CD14-positive monocyte (primary cell): ENCODE results near the gene DDI2. TPM values are rescaled to one million over a fixed set of nuclear protein-coding genes. Genes with fewer than 3 reads are reported as not detected.
A peak's percentile ranks its signal among the peaks of the same experiment; 100 is the strongest.

ENCODE experiments used
- DNase-seq, 3 donors: peaks; one replicate each; pipeline ENCODE4 v3.0.0-alpha.2; 2011 to 2022
- H2AFZ ChIP-seq: 2 replicates; pipeline ENCODE4 v1.6.0; 2012; ENCODE audit warnings: mild to moderate bottlenecking, low read depth, low read length, inconsistent platforms; ENCODE audit not compliant: insufficient read depth, poor library complexity, severe bottlenecking
- H3K27ac ChIP-seq, 2 donors: 1 replicate in 1 of 2; 2 replicates in 1 of 2; pipeline ENCODE4 v1.5.1; 2012 to 2013; ENCODE audit warnings: low read length in 2 of 2, control low read depth in 1 of 2, inconsistent platforms in 1 of 2, low read depth in 1 of 2, mild to moderate bottlenecking in 1 of 2
- H3K27me3 ChIP-seq, 2 donors: one replicate each; pipeline versions ENCODE4 v1.6.0 to v1.6.1; 2011 to 2013; ENCODE audit warnings: low read length in 2 of 2; ENCODE audit not compliant: control insufficient read depth in 2 of 2, insufficient read depth in 2 of 2
- H3K36me3 ChIP-seq, 2 donors: replicated peaks in 1 of 2; 1 replicate in 1 of 2; 2 replicates in 1 of 2; pipeline versions ENCODE4 v1.5.1 to v1.6.1; 2012 to 2013; ENCODE audit warnings: low read length in 2 of 2, control low read depth in 1 of 2, inconsistent platforms in 1 of 2, mild to moderate bottlenecking in 1 of 2; ENCODE audit not compliant: insufficient read depth in 2 of 2, control insufficient read depth in 1 of 2
- H3K4me1 ChIP-seq, 2 donors: 1 replicate in 1 of 2; 2 replicates in 1 of 2; pipeline versions ENCODE4 v1.5.1 to v1.6.1; 2012 to 2013; ENCODE audit warnings: low read length in 2 of 2, control low read depth in 1 of 2, inconsistent platforms in 1 of 2, mild to moderate bottlenecking in 1 of 2, moderate library complexity in 1 of 2; ENCODE audit not compliant: insufficient read depth in 2 of 2, control insufficient read depth in 1 of 2
- H3K4me2 ChIP-seq: replicated peaks from 2 replicates; pipeline ENCODE3; 2012; ENCODE audit warnings: low read length, moderate library complexity, mild to moderate bottlenecking; ENCODE audit not compliant: poor library complexity, severe bottlenecking; ENCODE audit errors: extremely low read depth
- H3K4me3 ChIP-seq, 3 experiments: fragments of 200-600 bp in 1 of 3; sonication (generic) in 1 of 3; replicated peaks in 1 of 3; 1 replicate in 2 of 3; 2 replicates in 1 of 3; pipeline ENCODE4 v1.5.1; 2011 to 2013; ENCODE audit warnings: low read length in 3 of 3, mild to moderate bottlenecking in 3 of 3, control low read depth in 2 of 3, low read depth in 2 of 3, inconsistent platforms in 1 of 3, moderate library complexity in 1 of 3
- H3K79me2 ChIP-seq: 2 replicates; pipeline ENCODE4 v1.6.0; 2012; ENCODE audit warnings: mild to moderate bottlenecking, control low read depth, inconsistent platforms, low read length, moderate library complexity; ENCODE audit not compliant: insufficient read depth
- H3K9ac ChIP-seq: 2 replicates; pipeline ENCODE4 v1.6.0; 2017; ENCODE audit warnings: low read length, mild to moderate bottlenecking; ENCODE audit not compliant: insufficient read depth, poor library complexity, severe bottlenecking
- H3K9me3 ChIP-seq, 2 donors: replicated peaks in 1 of 2; 1 replicate in 1 of 2; 2 replicates in 1 of 2; pipeline versions ENCODE4 v1.5.1 to v1.6.1; 2012 to 2013; ENCODE audit warnings: low read length in 2 of 2, control low read depth in 1 of 2; ENCODE audit not compliant: control insufficient read depth in 1 of 2, insufficient read depth in 1 of 2
- H4K20me1 ChIP-seq: 2 replicates; pipeline ENCODE4 v1.6.0; 2012; ENCODE audit warnings: mild to moderate bottlenecking, low read length, control low read depth, moderate library complexity; ENCODE audit not compliant: insufficient read depth
- H3K27ac Mint-ChIP-seq, 7 donors: one replicate each; pipeline ENCODE4 v1.8.0; 2020; ENCODE audit warnings: mild to moderate bottlenecking in 7 of 7, mixed read lengths in 7 of 7, moderate library complexity in 6 of 7, inconsistent platforms in 2 of 7
- H3K27me3 Mint-ChIP-seq, 3 donors: one replicate each; pipeline ENCODE4 v1.8.0; 2021 to 2022; ENCODE audit warnings: low read depth in 3 of 3, mild to moderate bottlenecking in 3 of 3, mixed read lengths in 3 of 3, moderate library complexity in 3 of 3, inconsistent platforms in 1 of 3
- H3K36me3 Mint-ChIP-seq, 2 donors: one replicate each; pipeline ENCODE4 v1.8.0; 2020; ENCODE audit warnings: mixed read lengths in 2 of 2, inconsistent platforms in 1 of 2, mild to moderate bottlenecking in 1 of 2
- H3K4me1 Mint-ChIP-seq: one replicate; pipeline ENCODE4 v1.8.0; 2020; ENCODE audit warnings: mild to moderate bottlenecking, mixed read lengths
- H3K4me3 Mint-ChIP-seq, 2 donors: one replicate each; pipeline ENCODE4 v1.8.0; 2020; ENCODE audit warnings: mild to moderate bottlenecking in 2 of 2, mixed read lengths in 2 of 2, moderate library complexity in 1 of 2
- H3K9me3 Mint-ChIP-seq, 7 donors: one replicate each; pipeline ENCODE4 v1.8.0; 2020 to 2022; ENCODE audit warnings: mixed read lengths in 7 of 7, mild to moderate bottlenecking in 6 of 7, moderate library complexity in 6 of 7, inconsistent platforms in 2 of 7
- CTCF ChIP-seq: fragments of 200-600 bp; IDR thresholded peaks from one replicate; pipeline ENCODE4 v1.8.0; 2022; ENCODE audit warnings: antibody characterized with exemption, mild to moderate bottlenecking
- WGBS: methylation state at CpG from one replicate; pipeline ENCODE4 v1.1.5; 2013; ENCODE audit warnings: missing lambda C conversion rate; ENCODE audit not compliant: insufficient coverage; 5-methylcytosine and 5-hydroxymethylcytosine counted together
- intact Hi-C, 2 donors: fragments of 100-400 bp; cut with micrococcal nuclease; formaldehyde crosslinking; loops; one replicate each; pipeline versions ENCODE4 v1.15.0 to v1.15.1; 2023
- polyA plus RNA-seq, 3 donors: library from polyadenylated mRNA; depleted of rRNA in 1 of 3; unstranded in 2 of 3; stranded (reverse) in 1 of 3; fragments of 300-500 nt in 2 of 3; fragments of >200 nt in 1 of 3; fragmentation: Illumina TruSeq in 2 of 3; gene quantifications; 1 replicate in 2 of 3; 2 replicates in 1 of 3; pipeline ENCODE4 v1.2.3, GENCODE V29; 2012 to 2021

Gene DDI2
- polyA plus RNA-seq, 3 donors, result 2.5 to 5.4 (median 3.2) TPM

- H3K4me2 ChIP-seq, result no peak overlapping the region
- no peaks in the 10 kb centered on the region for H3K9me3 ChIP-seq
- no peaks in the 10 kb centered on the region for H4K20me1 ChIP-seq
- no peaks in the 10 kb centered on the region for H3K9me3 Mint-ChIP-seq
- no peak overlapping the region for H3K27ac ChIP-seq
- TF ChIP-seq CTCF, result no peak
- H3K27me3 ChIP-seq, result no peaks in the 10 kb centered on the region
- H3K27me3 Mint-ChIP-seq, result no peaks in the 10 kb centered on the region
- no peaks in the 10 kb centered on the region for H3K4me1 Mint-ChIP-seq
- 94% methylated on average over 6 of the region's 9 CpGs for WGBS
- intact Hi-C loops, result no loop called here
- no peaks in the 10 kb centered on the region for H3K4me1 ChIP-seq
- H3K36me3 Mint-ChIP-seq, result peaks cover 32 to 34% of the 10 kb centered on the region in 2 donors
- H2AFZ ChIP-seq, result no peak overlapping the region
- DNase-seq, result no peak
- H3K4me3 ChIP-seq, result no peak overlapping the region
- H3K4me3 Mint-ChIP-seq, result no peak overlapping the region
- H3K79me2 ChIP-seq, result no peaks in the 10 kb centered on the region
- H3K36me3 ChIP-seq, result peaks cover 16 to 39% of the 10 kb centered on the region in 2 donors
- H3K9ac ChIP-seq, result no peak overlapping the region
- H3K27ac Mint-ChIP-seq, result no peak overlapping the region
Measured at GRCh38 chr1:15573477-15573876, 43.8 kb upstream of the DDI2 start.

- no peaks in the 10 kb centered on the region for H3K9me3 Mint-ChIP-seq
- no peak overlapping the region for H3K4me2 ChIP-seq
- DNase-seq, result no peak
- H2AFZ ChIP-seq, result no peak overlapping the region
- peaks cover 8% of the 10 kb centered on the region for H3K4me1 Mint-ChIP-seq
- peak overlapping the region in 2 of 7 donors; percentile 14 to 41 for H3K27ac Mint-ChIP-seq
- H3K4me3 ChIP-seq, result no peak overlapping the region
- no peak overlapping the region for H3K9ac ChIP-seq
- no peaks in the 10 kb centered on the region for H3K9me3 ChIP-seq
- no peaks in the 10 kb centered on the region for H3K27me3 Mint-ChIP-seq
- H4K20me1 ChIP-seq, result no peaks in the 10 kb centered on the region
- 98% methylated on average over 6 of the region's 6 CpGs for WGBS
- H3K27ac ChIP-seq, result no peak overlapping the region
- no peaks in the 10 kb centered on the region for H3K4me1 ChIP-seq
- no peaks in the 10 kb centered on the region for H3K79me2 ChIP-seq
- TF ChIP-seq CTCF, result no peak
- no peak overlapping the region for H3K4me3 Mint-ChIP-seq
- H3K36me3 Mint-ChIP-seq, result peaks cover 20 to 23% of the 10 kb centered on the region in 2 donors
- peaks cover 6 to 27% of the 10 kb centered on the region in 2 donors for H3K36me3 ChIP-seq
- intact Hi-C loops, result no loop called here
- H3K27me3 ChIP-seq, result no peaks in the 10 kb centered on the region
Measured at GRCh38 chr1:15574741-15575140, 42.5 kb upstream of the DDI2 start.
